Naive thymus-derived CD8-positive, alpha-beta T cell (primary cell): ENCODE measurements around the gene CCDC183. TPM values are rescaled to one million over a fixed set of nuclear protein-coding genes. Genes with fewer than 3 reads are reported as not detected.
"Not testable (repeated sequence)": the region's sequence is repeated elsewhere in the genome, so short reads cannot be mapped to it uniquely, and the experiment has no call there.

Experiments
- ATAC-seq, 2 donors: fragments of 150-1000 bp; cut with Tn5 transposase in 1 of 2; sonication (Bioruptor Pico), chemical (Tn5 transposase) in 1 of 2; 1 replicate in 1 of 2; 2 replicates in 1 of 2; pipeline ENCODE4 v1.10.0; 2021; ENCODE audit warnings: mild to moderate bottlenecking in 2 of 2, moderate library complexity in 2 of 2
- POLR2A ChIA-PET: fragments of 350-600 bp; sonication (Branson Sonifier 250); formaldehyde crosslinking; loops from one replicate; lab custom pipeline; 2021; ENCODE audit warnings: antibody characterized with exemption; lab: Charles Lee
- DNase-seq, 10 donors: peaks; one replicate each; pipeline versions ENCODE4 v3.0.0 to v3.0.0-alpha.2; 2020 to 2022
- H3K27ac Mint-ChIP-seq, 10 donors: one replicate each; pipeline ENCODE4 v1.8.0; 2020 to 2022; ENCODE audit warnings: mild to moderate bottlenecking in 10 of 10, mixed read lengths in 10 of 10, moderate library complexity in 4 of 10, inconsistent platforms in 1 of 10
- H3K27me3 Mint-ChIP-seq, 5 donors: one replicate each; pipeline ENCODE4 v1.8.0; 2021 to 2022; ENCODE audit warnings: mixed read lengths in 5 of 5
- H3K36me3 Mint-ChIP-seq, 3 donors: one replicate each; pipeline ENCODE4 v1.8.0; 2020 to 2022; ENCODE audit warnings: mixed read lengths in 3 of 3, mild to moderate bottlenecking in 2 of 3, inconsistent platforms in 1 of 3
- H3K4me1 Mint-ChIP-seq, 4 donors: one replicate each; pipeline ENCODE4 v1.8.0; 2021 to 2022; ENCODE audit warnings: mixed read lengths in 4 of 4
- H3K4me3 Mint-ChIP-seq, 10 donors: one replicate each; pipeline ENCODE4 v1.8.0; 2020 to 2022; ENCODE audit warnings: mild to moderate bottlenecking in 10 of 10, mixed read lengths in 10 of 10, moderate library complexity in 6 of 10, inconsistent platforms in 1 of 10
- H3K9me3 Mint-ChIP-seq, 9 donors: one replicate each; pipeline ENCODE4 v1.8.0; 2020 to 2022; ENCODE audit warnings: mixed read lengths in 9 of 9, mild to moderate bottlenecking in 3 of 9, inconsistent platforms in 1 of 9, moderate library complexity in 1 of 9
- polyA plus RNA-seq, 3 donors: library from polyadenylated mRNA; unstranded; fragments of 300-500 nt; fragmentation: Illumina TruSeq; gene quantifications; one replicate each; pipeline ENCODE4 v1.2.3, GENCODE V29; 2021
- total RNA-seq, 8 experiments: library from RNA in 2 of 8; stranded (reverse) in 2 of 8; gene quantifications; one replicate each; pipeline ENCODE4 v1.2.3 and lab custom pipeline; 2021 to 2026

The CCDC183 gene
- total and polyA plus RNA-seq, 5 experiments from 2014 or later = 0.18 to 2.3 (median 1.4) TPM; not detected in 2

- DNase-seq = no peak
- Mint-ChIP-seq H3K9me3 (no peaks in the 10 kb centered on the region), H3K27ac (no peak overlapping the region), H3K27me3 (no peaks in the 10 kb centered on the region), H3K36me3 (peaks cover 0 to 19% (median 6%) of the 10 kb centered on the region in 3 donors), H3K4me3 (no peak overlapping the region), H3K4me1 (no peaks in the 10 kb centered on the region)
- POLR2A ChIA-PET = no interaction called here
- no peak for ATAC-seq
Observed at GRCh38 chr9:136831002-136831719, 35.0 kb downstream of the CCDC183 start.

- no peak for ATAC-seq
- Mint-ChIP-seq H3K27ac (no peak overlapping the region), H3K27me3 (no peaks in the 10 kb centered on the region), H3K9me3 (no peaks in the 10 kb centered on the region), H3K4me3 (no peak overlapping the region), H3K4me1 (no peaks in the 10 kb centered on the region), H3K36me3 (peaks cover 0 to 19% (median 6%) of the 10 kb centered on the region in 3 donors)
- POLR2A ChIA-PET = no interaction called here
- peak in 1 of 10 donors; percentile 58 for DNase-seq
Observed at GRCh38 chr9:136831720-136832104, 35.6 kb downstream of the CCDC183 start.

- ATAC-seq (no peak), DNase-seq (peak in 1 of 10 donors; percentile 41)
- POLR2A ChIA-PET = no interaction called here
- Mint-ChIP-seq H3K27me3 (no peaks in the 10 kb centered on the region), H3K4me1 (no peaks in the 10 kb centered on the region), H3K36me3 (peaks cover 0 to 19% (median 6%) of the 10 kb centered on the region in 3 donors), H3K27ac (no peak overlapping the region), H3K9me3 (no peaks in the 10 kb centered on the region), H3K4me3 (no peak overlapping the region)
Observed at GRCh38 chr9:136832581-136832980, 36.4 kb downstream of the CCDC183 start.

- H3K4me1 Mint-ChIP-seq, H3K4me3 Mint-ChIP-seq, H3K9me3 Mint-ChIP-seq, POLR2A ChIA-PET, H3K27ac Mint-ChIP-seq, H3K27me3 Mint-ChIP-seq, DNase-seq, ATAC-seq: not testable (repeated sequence)
- H3K36me3 Mint-ChIP-seq = peaks cover 0 to 20% (median 6%) of the 10 kb centered on the region in 3 donors
Observed at GRCh38 chr9:136833381-136834048, 37.4 kb downstream of the CCDC183 start.

GRCh38 chr9:136835162-136835931 lies 39.2 kb downstream of the CCDC183 start:
- ATAC-seq = no peak
- Mint-ChIP-seq H3K4me1 (peaks cover 0 to 6% (median 3%) of the 10 kb centered on the region in 4 donors), H3K9me3 (no peaks in the 10 kb centered on the region), H3K36me3 (peaks cover 0 to 27% (median 2%) of the 10 kb centered on the region in 3 donors), H3K27ac (no peak overlapping the region), H3K4me3 (no peak overlapping the region), H3K27me3 (no peaks in the 10 kb centered on the region)
- POLR2A ChIA-PET = interaction anchor here (0.6 to 1.6 kb wide), 2 partner anchors 28 to 33 kb away, joined by 3 to 6 read pairs; partner anchors contain the start of gene RABL6
- DNase-seq = peak in 1 of 10 donors; percentile 57

GRCh38 chr9:136835932-136836904 lies 40.1 kb downstream of the CCDC183 start:
- ATAC-seq (no peak), DNase-seq (peak in 1 of 10 donors; percentile 61)
- Mint-ChIP-seq H3K4me1 (peaks cover 0 to 6% (median 4%) of the 10 kb centered on the region in 4 donors), H3K27ac (no peak overlapping the region), H3K9me3 (no peaks in the 10 kb centered on the region), H3K36me3 (peaks cover 0 to 23% (median 2%) of the 10 kb centered on the region in 3 donors), H3K27me3 (no peaks in the 10 kb centered on the region), H3K4me3 (no peak overlapping the region)
- POLR2A ChIA-PET = interaction anchor here (1.6 kb wide), 1 partner anchor 29 kb away, joined by 6 read pairs; the partner anchor contains the start of gene RABL6

- no peak overlapping the region for H3K4me3 Mint-ChIP-seq
- DNase-seq = peak in 1 of 10 donors; percentile 1
- H3K9me3 Mint-ChIP-seq = no peaks in the 10 kb centered on the region
- no peak overlapping the region for H3K27ac Mint-ChIP-seq
- no peak for ATAC-seq
- POLR2A ChIA-PET = interaction anchor here (1.6 kb wide), 1 partner anchor 30 kb away, joined by 6 read pairs; the partner anchor contains the start of gene RABL6
- peaks cover 0 to under 1% (median 0%) of the 10 kb centered on the region in 5 donors for H3K27me3 Mint-ChIP-seq
- H3K36me3 Mint-ChIP-seq = peaks cover 0 to 15% (median 2%) of the 10 kb centered on the region in 3 donors
- peaks cover 3 to 12% (median 9%) of the 10 kb centered on the region in 4 donors for H3K4me1 Mint-ChIP-seq
Observed at GRCh38 chr9:136837146-136837855, 41.2 kb downstream of the CCDC183 start.

- not testable (repeated sequence) for ATAC-seq
Observed at GRCh38 chr9:136837856-136838277, 41.7 kb downstream of the CCDC183 start.

GRCh38 chr9:136838314-136839228 lies 42.4 kb downstream of the CCDC183 start:
- peaks cover 0 to 5% (median 0%) of the 10 kb centered on the region in 5 donors for H3K27me3 Mint-ChIP-seq
- H3K27ac Mint-ChIP-seq = no peak overlapping the region
- peaks cover 8 to 16% (median 11%) of the 10 kb centered on the region in 4 donors for H3K4me1 Mint-ChIP-seq
- DNase-seq (no peak), ATAC-seq (no peak)
- H3K9me3 Mint-ChIP-seq = no peaks in the 10 kb centered on the region
- H3K36me3 Mint-ChIP-seq = peaks cover 0 to 15% (median 0%) of the 10 kb centered on the region in 3 donors
- POLR2A ChIA-PET = interaction anchor here (0.5 to 0.7 kb wide), 2 partner anchors 16 to 74 kb away, joined by 4 to 6 read pairs; no protein-coding TSS in a partner anchor
- H3K4me3 Mint-ChIP-seq = no peak overlapping the region

More at GRCh38 chr9:136837856-136838277, 41.7 kb downstream of the CCDC183 start:
- H3K9me3 Mint-ChIP-seq, DNase-seq, H3K27ac Mint-ChIP-seq, H3K27me3 Mint-ChIP-seq, H3K4me3 Mint-ChIP-seq: not testable (repeated sequence)
- Mint-ChIP-seq H3K36me3 (peaks cover 0 to 15% (median 0%) of the 10 kb centered on the region in 3 donors), H3K4me1 (peaks cover 5 to 14% (median 11%) of the 10 kb centered on the region in 4 donors)
- POLR2A ChIA-PET = interaction anchor here (0.5 kb wide), 1 partner anchor 75 kb away, joined by 4 read pairs; no protein-coding TSS in a partner anchor
